NCI-H2196 treated with DMSO at 0.1 percent for 48 hours (cell line): ENCODE results near the gene UFD1.

Experiments used
- DNase-seq: peaks from one replicate; lab custom pipeline; 2025; ENCODE audit not compliant: unreplicated experiment; lab: John Stamatoyannopoulos, UW

Gene UFD1

DNA sequence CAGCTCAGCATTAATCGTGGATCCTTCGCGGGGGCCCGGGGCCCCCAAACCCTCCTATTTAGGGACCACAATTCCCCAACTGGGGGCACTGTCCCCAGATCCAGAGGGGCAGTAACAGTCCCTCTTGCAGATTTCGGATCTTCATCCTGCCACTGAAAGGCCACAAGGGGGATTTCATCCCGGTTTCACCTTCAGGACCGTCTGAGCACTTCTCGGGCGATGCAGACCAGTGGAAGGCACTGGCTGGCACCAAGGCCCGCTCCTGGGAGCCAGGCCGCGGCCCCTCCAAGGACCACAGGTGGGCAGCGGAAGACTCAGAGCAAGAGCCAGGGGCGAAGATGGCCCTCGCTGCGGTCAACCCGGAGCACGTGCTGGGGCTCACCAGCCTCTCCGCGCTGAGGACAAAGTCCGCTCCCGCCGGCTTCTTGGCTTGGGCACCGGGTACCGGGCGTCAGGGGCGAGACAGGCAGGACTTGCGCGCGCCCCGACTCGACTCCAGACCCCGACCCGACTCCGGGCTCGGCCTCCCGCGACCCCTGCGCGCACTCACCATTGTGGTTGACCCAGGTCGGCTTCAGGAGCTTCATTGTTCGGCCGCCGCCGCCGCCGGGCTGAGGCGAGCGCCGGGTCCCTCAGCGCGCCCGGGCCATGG, 48.0 kb downstream of the UFD1 start:
- no peak for DNase-seq

DNA sequence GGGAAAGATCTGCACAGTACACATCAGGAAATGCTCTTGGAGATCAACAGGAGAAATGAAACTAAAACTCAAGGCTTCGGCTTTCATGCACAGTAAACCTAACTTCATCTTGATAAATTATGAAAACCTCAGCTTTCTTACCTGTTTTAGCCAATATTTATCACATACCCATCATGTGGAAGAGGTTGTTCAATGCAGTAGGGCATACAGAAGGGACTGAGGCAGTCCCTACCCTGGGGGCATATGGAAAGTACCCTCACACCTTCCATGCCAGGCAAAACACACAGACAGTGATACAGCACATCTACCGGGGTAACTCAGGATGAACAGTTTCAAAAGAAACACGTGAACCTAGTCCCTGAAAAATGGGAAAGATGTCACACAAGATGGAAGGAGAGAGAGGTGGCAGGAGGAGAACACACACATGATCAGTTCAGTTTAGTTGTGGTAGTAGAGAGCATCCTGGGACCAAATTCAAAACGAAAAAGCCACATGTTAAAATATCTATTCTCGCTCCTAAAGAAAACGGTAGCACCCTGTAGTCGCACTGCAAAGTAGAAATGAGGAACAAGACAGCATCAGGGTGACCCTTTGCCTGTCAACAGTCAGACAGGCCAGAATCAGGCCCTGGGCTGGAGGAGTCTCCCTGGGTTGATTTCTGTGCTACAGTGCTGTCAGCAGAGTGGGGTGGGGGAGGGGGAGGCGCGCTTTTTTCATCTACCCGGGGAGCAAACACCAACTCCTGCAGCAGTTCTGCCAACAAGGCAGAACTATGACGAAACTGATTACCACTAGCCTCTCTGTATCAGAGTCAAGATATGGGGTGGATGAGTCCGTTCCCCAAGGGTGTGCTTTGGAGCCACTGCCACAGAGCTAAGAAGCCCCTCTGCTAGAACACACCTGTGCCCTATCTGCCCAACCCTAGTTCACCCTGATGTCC, 48.8 kb downstream of the UFD1 start:
- DNase-seq, result no peak

DNA sequence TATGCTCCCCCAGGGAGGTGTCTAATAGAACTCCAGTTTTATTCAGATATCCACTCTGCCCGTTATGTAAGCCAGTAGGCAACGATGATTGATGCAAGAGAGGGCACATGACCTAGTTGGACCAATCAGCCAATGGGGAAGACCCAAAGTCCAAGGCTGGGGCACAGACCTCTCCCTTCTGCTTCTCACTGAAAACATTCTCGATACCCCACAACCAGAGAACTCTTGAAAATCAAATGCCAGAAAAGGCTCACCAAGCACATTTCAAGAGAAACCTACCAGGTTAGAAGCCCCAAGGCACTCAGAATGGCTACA, 54.9 kb downstream of the UFD1 start:
- no peak for DNase-seq

GRCh38 chr22:19422440-19423301, 56.3 kb downstream of the UFD1 start:
- no peak for DNase-seq

DNA sequence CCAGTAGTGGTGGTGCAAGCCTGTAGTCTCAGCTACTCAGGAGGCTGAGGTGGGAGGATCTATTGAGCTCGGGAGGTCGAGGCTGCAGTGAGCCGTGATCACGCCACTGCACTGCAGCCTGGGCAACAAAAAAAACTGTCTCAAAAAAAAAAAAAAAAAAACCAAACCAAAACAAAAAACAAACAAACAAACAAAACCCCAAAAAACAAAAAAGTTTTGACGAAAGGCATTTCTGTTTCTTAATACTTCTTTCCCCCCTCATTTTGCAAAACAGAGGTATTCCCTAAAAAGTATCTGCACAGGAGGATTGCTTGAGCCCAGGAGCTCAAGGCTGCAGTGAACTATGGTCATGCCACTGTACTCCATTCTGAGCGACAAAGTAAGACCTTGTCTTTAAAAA, 58.7 kb downstream of the UFD1 start:
- DNase-seq, result no peak

DNA sequence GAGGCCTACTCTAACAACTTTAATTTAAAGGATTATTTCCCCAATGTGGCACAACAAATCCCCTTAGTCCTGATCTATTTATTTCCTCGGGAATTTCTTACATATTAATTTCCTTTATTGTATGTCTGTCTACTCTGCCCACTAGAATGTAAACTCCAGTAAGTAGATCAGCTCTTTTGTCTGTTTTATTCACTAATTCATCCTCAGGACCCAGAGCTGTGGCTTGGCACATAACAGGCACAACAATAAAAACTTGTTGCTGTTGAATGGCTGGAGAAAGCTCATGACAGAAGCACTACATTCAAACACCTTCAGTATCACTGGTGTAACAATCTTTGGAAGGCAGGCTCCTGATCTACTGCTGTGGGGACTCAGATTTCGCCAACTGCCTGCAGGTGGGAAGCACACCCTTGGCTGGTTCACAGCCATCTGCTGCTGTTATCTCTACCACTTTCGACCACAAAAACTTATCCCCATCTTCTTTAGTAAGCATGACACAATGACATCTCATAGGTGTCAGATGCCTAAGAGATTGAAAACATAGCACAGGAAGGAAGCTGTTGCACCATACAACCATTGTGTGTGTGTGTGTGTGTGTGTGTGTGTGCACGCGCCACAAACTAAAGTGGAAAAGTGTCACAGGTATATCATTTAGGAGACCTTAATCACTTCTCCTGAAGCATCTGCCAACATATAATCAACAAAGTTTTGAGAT, 59.4 kb downstream of the UFD1 start:
- DNase-seq, result no peak

- DNase-seq, result no peak
Observed at GRCh38 chr22:19419086-19419463, 59.9 kb downstream of the UFD1 start.

- DNase-seq, result no peak
Observed at GRCh38 chr22:19412923-19413322, 66.1 kb downstream of the UFD1 start.

- DNase-seq, result no peak
Observed at GRCh38 chr22:19412478-19412877, 66.5 kb downstream of the UFD1 start.

- no peak for DNase-seq
Observed at GRCh38 chr22:19411690-19412045, 67.3 kb downstream of the UFD1 start.

GRCh38 chr22:19410941-19411689, 67.9 kb downstream of the UFD1 start:
- DNase-seq, result no peak

- no peak for DNase-seq
Observed at GRCh38 chr22:19407649-19408606, 71.1 kb downstream of the UFD1 start.

DNA sequence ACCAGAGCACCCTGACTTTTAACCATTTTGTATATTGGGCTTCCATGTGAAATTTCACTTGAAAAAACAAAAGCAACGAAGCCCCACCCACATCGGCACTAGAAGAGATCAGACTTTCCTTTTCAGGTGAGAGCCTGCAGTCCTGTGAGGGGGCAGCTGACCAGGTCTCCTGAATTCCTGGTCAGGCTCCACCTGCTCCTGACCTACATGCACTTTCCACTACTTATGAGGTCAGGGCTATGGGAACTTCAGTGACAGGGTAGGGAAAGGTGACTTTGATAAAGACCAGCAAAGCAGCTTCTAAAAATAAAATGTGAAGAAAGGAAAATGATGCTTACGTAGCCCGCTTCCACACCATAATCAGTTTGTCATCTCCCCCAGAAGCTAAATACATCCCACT, 72.1 kb downstream of the UFD1 start:
- no peak for DNase-seq

DNA sequence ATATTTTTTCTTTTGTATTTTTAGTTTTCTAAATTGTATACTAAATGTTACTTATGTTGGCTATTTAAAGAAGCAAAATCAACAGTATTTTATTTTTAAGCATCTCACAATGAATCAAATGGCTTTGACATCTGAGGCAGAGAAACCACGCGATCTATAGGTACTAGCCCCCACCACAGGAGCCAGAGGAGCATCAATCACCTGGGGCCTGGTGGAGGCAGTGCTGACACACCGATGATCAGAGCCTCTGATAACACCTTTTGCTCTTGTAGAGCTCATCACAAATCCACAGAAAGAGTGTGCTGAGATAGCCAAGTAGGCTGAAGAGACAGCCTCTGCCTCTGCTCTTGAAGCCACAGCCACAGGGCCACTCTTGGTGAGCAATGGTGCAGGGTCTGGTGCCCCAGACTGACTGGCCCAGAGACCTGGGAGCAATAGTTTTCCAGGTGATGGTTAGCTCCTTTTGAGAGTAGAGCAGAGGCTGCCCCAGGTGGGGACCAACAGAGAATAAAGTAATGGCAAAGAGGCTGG, 72.6 kb downstream of the UFD1 start:
- no peak for DNase-seq

DNA sequence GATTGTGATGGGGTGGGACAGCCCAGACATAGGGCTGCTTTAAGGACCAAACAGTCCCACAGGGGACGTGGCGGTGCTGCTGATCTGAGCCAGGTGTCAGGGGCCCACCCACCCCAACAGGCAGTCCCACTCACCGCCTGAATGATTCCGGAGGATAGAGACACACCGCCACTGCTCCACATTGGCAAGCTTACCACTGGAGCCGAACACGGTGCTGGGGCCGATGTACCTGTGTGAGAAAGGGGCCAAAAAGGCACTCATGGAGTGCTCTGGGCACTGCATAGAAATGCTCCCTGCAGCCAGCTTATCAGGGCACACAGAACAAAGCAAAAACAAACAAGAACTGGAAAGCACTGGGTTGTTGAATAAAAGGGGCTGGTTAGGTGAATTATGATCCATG, 73.3 kb downstream of the UFD1 start:
- DNase-seq, result no peak

GRCh38 chr22:19405133-19405532, 73.9 kb downstream of the UFD1 start:
- DNase-seq, result no peak

- DNase-seq, result no peak
Observed at GRCh38 chr22:19404676-19405075, 74.3 kb downstream of the UFD1 start.

GRCh38 chr22:19402642-19403191, 76.3 kb downstream of the UFD1 start:
- DNase-seq, result no peak

DNA sequence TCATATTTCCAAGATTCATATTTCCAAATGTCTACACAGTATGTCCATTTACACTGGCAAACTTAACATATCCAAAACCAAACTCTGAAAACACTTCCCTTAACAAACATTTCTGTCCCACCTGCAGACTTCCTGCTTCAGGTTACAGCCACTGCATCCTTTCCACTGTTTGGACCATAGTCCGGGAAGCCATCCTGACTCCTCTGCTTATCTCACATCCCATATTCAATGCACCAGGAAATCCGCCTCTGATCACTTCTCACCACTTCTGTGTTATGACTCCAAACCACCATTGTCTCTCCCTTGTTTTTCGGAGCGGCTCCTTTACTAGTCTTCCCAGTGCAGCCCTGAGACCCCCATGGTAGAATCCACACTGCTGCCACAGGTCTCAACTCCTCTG, 77.5 kb downstream of the UFD1 start:
- DNase-seq, result no peak
